Bronchial epithelial cell (primary cell): ENCODE measurements around the gene SH3YL1. TPM values are rescaled to one million over a fixed set of nuclear protein-coding genes. Genes with fewer than 3 reads are reported as not detected.

Experiments used
- DNase-seq: peaks from one replicate; pipeline ENCODE4 v3.0.0-alpha.2; 2010; ENCODE audit warnings: low read depth
- FAIRE-seq: peaks from 2 replicates; lab custom pipeline; 2011; peaks lifted over from hg19 to GRCh38; lab: Jason Lieb, UNC
- H3K27me3 ChIP-seq: 2 replicates; pipeline ENCODE4 v1.5.1; 2011; ENCODE audit warnings: low read length; ENCODE audit not compliant: control insufficient read depth, insufficient read depth
- H3K36me3 ChIP-seq: 2 replicates; pipeline ENCODE4 v1.5.1; 2011; ENCODE audit warnings: low read length; ENCODE audit not compliant: control insufficient read depth, insufficient read depth
- H3K4me3 ChIP-seq: 2 replicates; pipeline ENCODE4 v1.5.1; 2011; ENCODE audit warnings: mild to moderate bottlenecking, low read depth, low read length, control low read depth
- CTCF ChIP-seq: IDR thresholded peaks from 2 replicates; pipeline ENCODE4 v1.5.1; 2011; ENCODE audit warnings: mild to moderate bottlenecking, moderate library complexity, low read length, control low read depth, inconsistent platforms; ENCODE audit not compliant: insufficient read depth, severe bottlenecking
- total RNA-seq: library from RNA; depleted of rRNA; stranded (reverse); fragments of >200 nt; gene quantifications from 2 replicates; pipeline ENCODE4 v1.2.1, GENCODE V29; 2014

The SH3YL1 gene
- total RNA-seq, 1 donor from 2014 or later: 104 TPM

- no peak for FAIRE-seq
- Histone ChIP-seq H3K4me3 (no peak overlapping the region), H3K27me3 (no peaks in the 10 kb centered on the region), H3K36me3 (no peaks in the 10 kb centered on the region)
- DNase-seq: no peak
- no peak for TF ChIP-seq CTCF
Observed at GRCh38 chr2:199041-199966, 64.5 kb downstream of the SH3YL1 start.

- no peaks in the 10 kb centered on the region for H3K36me3 ChIP-seq
- DNase-seq (no peak), FAIRE-seq (no peak)
- TF ChIP-seq CTCF: no peak
- H3K4me3 ChIP-seq: no peak overlapping the region
- no peaks in the 10 kb centered on the region for H3K27me3 ChIP-seq
Observed at GRCh38 chr2:196406-196805, 67.4 kb downstream of the SH3YL1 start.

GRCh38 chr2:195932-196331 is 67.9 kb downstream of the SH3YL1 start:
- DNase-seq (no peak), FAIRE-seq (no peak)
- no peaks in the 10 kb centered on the region for H3K36me3 ChIP-seq
- H3K4me3 ChIP-seq: no peak overlapping the region
- no peak for TF ChIP-seq CTCF
- no peaks in the 10 kb centered on the region for H3K27me3 ChIP-seq

- FAIRE-seq (no peak), DNase-seq (no peak)
- no peaks in the 10 kb centered on the region for H3K36me3 ChIP-seq
- H3K27me3 ChIP-seq: no peaks in the 10 kb centered on the region
- no peak for TF ChIP-seq CTCF
- no peak overlapping the region for H3K4me3 ChIP-seq
Observed at GRCh38 chr2:193141-193671, 70.6 kb downstream of the SH3YL1 start.

GRCh38 chr2:191311-192190 is 72.3 kb downstream of the SH3YL1 start:
- Histone ChIP-seq H3K27me3 (no peaks in the 10 kb centered on the region), H3K4me3 (no peak overlapping the region), H3K36me3 (no peaks in the 10 kb centered on the region)
- no peak for FAIRE-seq
- no peak for DNase-seq
- TF ChIP-seq CTCF: no peak
